ENCODE data around the gene RGS10.

RGS10 gene

DNA sequence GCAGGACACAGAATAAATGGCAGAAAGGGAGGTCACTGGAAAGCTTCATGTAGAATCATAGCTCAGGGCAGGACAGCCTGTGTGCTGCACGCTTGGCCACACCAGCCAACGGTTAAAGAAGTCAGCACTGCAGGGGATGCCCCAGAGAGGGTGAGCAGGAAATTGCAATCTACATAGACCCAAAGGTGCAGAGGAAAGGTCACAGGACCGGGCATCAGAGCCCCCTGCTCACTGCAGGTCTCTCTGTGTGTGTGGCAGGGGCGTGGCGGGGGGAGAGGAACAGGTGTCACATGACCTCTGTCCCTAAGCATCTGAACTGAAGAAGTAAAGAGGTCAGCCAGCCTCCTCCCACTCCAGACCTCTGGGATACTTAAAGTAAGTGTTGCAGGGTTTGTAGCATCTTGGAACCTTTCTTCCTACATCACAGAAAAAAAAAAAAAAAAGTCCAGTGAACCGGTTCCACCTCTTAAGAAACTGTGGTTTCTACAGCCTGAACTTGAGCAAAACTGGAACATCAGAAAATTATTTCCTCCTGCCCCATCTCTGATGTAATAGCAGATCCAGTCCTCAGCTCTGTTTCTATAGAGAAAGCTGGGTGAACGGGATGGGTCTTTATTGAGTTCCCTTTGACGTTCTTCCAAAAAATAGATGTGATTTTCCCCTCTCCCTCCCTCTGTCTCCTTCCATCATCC, 64.3 kb downstream of the RGS10 start:
- TF ChIP-seq CTCF (IDR thresholded peaks at IDR 0.05; ENCODE audit: low read depth, low read length, missing control alignments), result no peak
- no peak overlapping the region; the same call in 1 of the 2 replicates for H3K4me3 ChIP-seq (ENCODE audit: low read depth, low read length)
- DNase-seq (ENCODE audit: low read depth), result no peak

GRCh38 chr10:119477444-119477843, 65.1 kb downstream of the RGS10 start:
- no peak for TF ChIP-seq CTCF (IDR thresholded peaks at IDR 0.05; ENCODE audit: low read depth, low read length, missing control alignments)
- no peak for DNase-seq (ENCODE audit: low read depth)
- H3K4me3 ChIP-seq (ENCODE audit: low read depth, low read length), result peak overlapping the region; percentile 2; the same call in 1 of the 2 replicates

DNA sequence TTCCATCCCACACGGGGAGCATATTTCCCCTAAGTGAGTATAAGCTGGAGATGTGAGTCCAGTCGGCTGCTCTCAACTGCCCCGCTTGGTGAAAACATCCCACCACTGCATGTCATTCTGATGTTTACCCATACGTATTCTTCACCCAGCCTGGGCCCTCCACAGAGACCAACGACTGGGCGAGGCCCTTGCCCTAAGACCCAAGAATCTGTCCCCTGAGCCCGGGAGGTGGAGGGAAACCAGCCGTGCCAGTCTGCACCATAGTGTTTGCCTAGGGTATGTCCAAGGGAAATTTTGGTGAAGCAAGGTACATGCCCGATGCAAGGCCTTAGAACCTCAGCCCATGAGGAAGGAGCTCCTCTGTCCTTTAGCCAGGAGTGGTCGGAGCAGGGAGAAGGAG, 67.9 kb downstream of the RGS10 start:
- no peak for TF ChIP-seq CTCF (IDR thresholded peaks at IDR 0.05; ENCODE audit: low read depth, low read length, missing control alignments)
- H3K4me3 ChIP-seq (ENCODE audit: low read depth, low read length), result no peak overlapping the region
- DNase-seq (ENCODE audit: low read depth), result no peak

DNA sequence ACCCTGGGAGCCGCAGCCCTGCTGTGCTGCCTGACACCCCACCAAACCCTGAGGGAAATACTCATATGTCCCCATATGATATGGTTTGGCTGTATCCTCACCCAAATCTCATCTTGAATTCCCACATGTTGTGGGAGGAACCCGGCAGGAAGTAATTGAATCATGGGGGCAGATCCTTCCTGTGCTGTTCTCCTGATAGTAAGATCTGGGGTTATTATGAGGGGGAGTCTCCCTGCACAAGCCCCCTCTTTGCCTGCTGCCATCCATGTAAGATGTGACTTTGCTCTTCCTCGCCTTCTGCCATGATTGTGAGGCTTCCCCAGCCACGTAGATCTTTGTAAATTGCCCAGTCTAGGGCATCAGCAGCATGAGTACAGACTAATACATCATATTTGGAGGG, 68.7 kb downstream of the RGS10 start:
- DNase-seq (ENCODE audit: low read depth), result no peak
- no peak overlapping the region for H3K4me3 ChIP-seq (ENCODE audit: low read depth, low read length)
- no peak for TF ChIP-seq CTCF (IDR thresholded peaks at IDR 0.05; ENCODE audit: low read depth, low read length, missing control alignments)

- TF ChIP-seq CTCF (IDR thresholded peaks at IDR 0.05; ENCODE audit: low read depth, low read length, missing control alignments), result no peak
- no peak overlapping the region for H3K4me3 ChIP-seq (ENCODE audit: low read depth, low read length)
- no peak for DNase-seq (ENCODE audit: low read depth)
These were observed 71.4 kb downstream of the RGS10 start for GRCh38 chr10:119470920-119471702.

GRCh38 chr10:119469846-119470245, 72.7 kb downstream of the RGS10 start:
- DNase-seq (ENCODE audit: low read depth), result no peak
- no peak for TF ChIP-seq CTCF (IDR thresholded peaks at IDR 0.05; ENCODE audit: low read depth, low read length, missing control alignments)
- H3K4me3 ChIP-seq (ENCODE audit: low read depth, low read length), result no peak overlapping the region
